PC-3 (cell line): ENCODE measurements around the gene CDK14. TPM values are rescaled to one million over a fixed set of nuclear protein-coding genes. Genes with fewer than 3 reads are reported as not detected.

Source experiments
- ATAC-seq: fragments of 200-7000 bp; cut with Tn5 transposase; 2 replicates; pipeline ENCODE4 v1.9.1; 2020; ENCODE audit warnings: mild to moderate bottlenecking, moderate library complexity
- BruUV-seq: library from RNA; stranded (reverse); fragments of 400-500 nt; replicated peaks from 2 replicates; lab custom pipeline; 2021; lab: Mats Ljungman, UMichigan
- CTCF ChIA-PET: fragments of 300-600 bp; sonication (Branson Sonifier 250); formaldehyde crosslinking; loops from one replicate; lab custom pipeline; 2022; ENCODE audit warnings: antibody characterized with exemption; lab: Charles Lee
- POLR2A ChIA-PET: fragments of 300-600 bp; sonication (Branson Sonifier 250); formaldehyde crosslinking; loops from one replicate; lab custom pipeline; 2022; ENCODE audit warnings: antibody characterized with exemption; ENCODE audit not compliant: unreplicated experiment; lab: Charles Lee
- DNase-seq: peaks from one replicate; pipeline ENCODE4 v3.0.0-alpha.2; 2015
- H2AFZ ChIP-seq: fragments of 300-600 bp; sonication (generic); 2 replicates; pipeline ENCODE4 v1.6.0; 2016; ENCODE audit warnings: antibody characterized with exemption, low read length
- H3F3A ChIP-seq: fragments of 300-600 bp; sonication (generic); one replicate; pipeline ENCODE4 v1.6.0; 2017; ENCODE audit warnings: antibody characterized with exemption, low read length, control low read depth, mild to moderate bottlenecking; ENCODE audit not compliant: unreplicated experiment
- H3K27ac ChIP-seq: fragments of 300-600 bp; sonication (generic); 2 replicates; pipeline ENCODE4 v1.5.1; 2016; ENCODE audit warnings: mild to moderate bottlenecking, low read length
- H3K27me3 ChIP-seq: fragments of 300-600 bp; sonication (generic); 2 replicates; pipeline ENCODE4 v1.6.1; 2016; ENCODE audit warnings: low read length, mixed read lengths
- H3K36me3 ChIP-seq: fragments of 300-600 bp; sonication (generic); 2 replicates; pipeline ENCODE4 v1.6.1; 2016; ENCODE audit warnings: low read depth, mixed run types, low read length, mixed read lengths
- H3K4me1 ChIP-seq: fragments of 300-600 bp; sonication (generic); 2 replicates; pipeline ENCODE4 v1.5.1; 2016; ENCODE audit warnings: low read length; ENCODE audit not compliant: insufficient read depth
- H3K4me2 ChIP-seq: fragments of 300-600 bp; sonication (generic); 2 replicates; pipeline ENCODE4 v1.6.0; 2016; ENCODE audit warnings: low read length
- H3K4me3 ChIP-seq: fragments of 300-600 bp; sonication (generic); 2 replicates; pipeline ENCODE4 v1.5.1; 2016; ENCODE audit warnings: mild to moderate bottlenecking, low read length, mixed read lengths
- H3K79me2 ChIP-seq: fragments of 300-600 bp; sonication (generic); 2 replicates; pipeline ENCODE4 v1.6.1; 2017; ENCODE audit warnings: low read length, mixed read lengths
- H3K9ac ChIP-seq: fragments of 300-600 bp; sonication (generic); 2 replicates; pipeline ENCODE4 v1.6.0; 2016; ENCODE audit warnings: mild to moderate bottlenecking, low read length
- H3K9me2 ChIP-seq: fragments of 300-600 bp; sonication (generic); replicated peaks from 2 replicates; pipeline ENCODE4 v1.6.1; 2016; ENCODE audit warnings: mixed run types, low read length, mixed read lengths
- H3K9me3 ChIP-seq: fragments of 300-600 bp; sonication (generic); 2 replicates; pipeline ENCODE4 v1.6.1; 2016; ENCODE audit warnings: low read length, mixed read lengths
- H4K20me1 ChIP-seq: fragments of 300-600 bp; sonication (generic); 2 replicates; pipeline ENCODE4 v1.6.1; 2016; ENCODE audit warnings: low read length, mixed read lengths
- EZH2 ChIP-seq: fragments of 300-600 bp; sonication (generic); IDR thresholded peaks from one replicate; pipeline ENCODE4 v1.6.1; 2017; ENCODE audit warnings: antibody characterized with exemption, mild to moderate bottlenecking, low read length; ENCODE audit not compliant: unreplicated experiment
- EZH2phosphoT487 ChIP-seq: fragments of 300-600 bp; sonication (generic); IDR thresholded peaks from 2 replicates; pipeline ENCODE4 v1.6.1; 2018; ENCODE audit warnings: mild to moderate bottlenecking, antibody characterized with exemption, low read length, borderline replicate concordance
- intact Hi-C: fragments of 100-400 bp; cut with micrococcal nuclease; formaldehyde crosslinking; loops from 2 replicates; pipeline ENCODE4 v1.9.0; 2023
- total RNA-seq: library from RNA; depleted of rRNA; stranded (reverse); fragments of >200 nt; gene quantifications from 2 replicates; pipeline ENCODE4 v1.2.3, GENCODE V29; 2014
- TF ChIP-seq, protein P1 (sequence below): fragments of 300-600 bp; sonication (generic); conservative IDR thresholded peaks from 2 replicates; pipeline ENCODE4 v1.5.1; 2017; ENCODE audit warnings: antibody characterized with exemption, low read depth, mild to moderate bottlenecking, low read length

Gene CDK14
- total RNA-seq, 1 experiment from 2014 or later, result 8.2 TPM

DNA sequence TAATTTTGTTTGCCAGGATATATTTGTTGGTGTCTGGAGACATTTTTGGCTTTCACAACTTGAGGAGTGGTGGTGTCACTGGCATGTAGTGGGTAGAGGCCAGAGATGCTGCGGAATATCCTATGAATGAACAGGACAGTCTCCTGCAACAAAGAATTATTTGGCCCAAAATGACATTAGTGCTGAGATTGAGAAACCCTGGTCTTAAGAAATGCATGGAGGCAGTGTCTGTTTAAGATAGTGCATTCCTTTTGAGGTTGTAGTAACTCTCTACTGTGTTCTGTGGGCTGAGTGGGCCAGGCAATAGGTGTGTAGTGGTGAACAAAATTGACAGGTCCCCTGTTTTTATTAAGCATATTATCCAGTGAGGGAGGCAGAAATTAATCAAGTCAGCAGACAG is 165.5 kb downstream of the CDK14 start:
- ATAC-seq (no peak), DNase-seq (no peak)
- peaks cover 13% of the 10 kb centered on the region; the same call in 1 of the 2 replicates for H3K4me1 ChIP-seq
- no peaks in the 10 kb centered on the region for H4K20me1 ChIP-seq
- H3K36me3 ChIP-seq, result no peaks in the 10 kb centered on the region
- H3F3A ChIP-seq, result no peaks in the 10 kb centered on the region
- no peaks in the 10 kb centered on the region for H3K79me2 ChIP-seq
- H3K9me2 ChIP-seq, result no peaks in the 10 kb centered on the region
- H3K27ac ChIP-seq, result no peak overlapping the region
- H3K4me3 ChIP-seq, result no peak overlapping the region
- intact Hi-C loops, result no loop called here
- CTCF ChIA-PET, result no interaction called here
- H3K9ac ChIP-seq, result no peak overlapping the region
- H3K4me2 ChIP-seq, result no peak overlapping the region
- TF ChIP-seq, protein P1, sequence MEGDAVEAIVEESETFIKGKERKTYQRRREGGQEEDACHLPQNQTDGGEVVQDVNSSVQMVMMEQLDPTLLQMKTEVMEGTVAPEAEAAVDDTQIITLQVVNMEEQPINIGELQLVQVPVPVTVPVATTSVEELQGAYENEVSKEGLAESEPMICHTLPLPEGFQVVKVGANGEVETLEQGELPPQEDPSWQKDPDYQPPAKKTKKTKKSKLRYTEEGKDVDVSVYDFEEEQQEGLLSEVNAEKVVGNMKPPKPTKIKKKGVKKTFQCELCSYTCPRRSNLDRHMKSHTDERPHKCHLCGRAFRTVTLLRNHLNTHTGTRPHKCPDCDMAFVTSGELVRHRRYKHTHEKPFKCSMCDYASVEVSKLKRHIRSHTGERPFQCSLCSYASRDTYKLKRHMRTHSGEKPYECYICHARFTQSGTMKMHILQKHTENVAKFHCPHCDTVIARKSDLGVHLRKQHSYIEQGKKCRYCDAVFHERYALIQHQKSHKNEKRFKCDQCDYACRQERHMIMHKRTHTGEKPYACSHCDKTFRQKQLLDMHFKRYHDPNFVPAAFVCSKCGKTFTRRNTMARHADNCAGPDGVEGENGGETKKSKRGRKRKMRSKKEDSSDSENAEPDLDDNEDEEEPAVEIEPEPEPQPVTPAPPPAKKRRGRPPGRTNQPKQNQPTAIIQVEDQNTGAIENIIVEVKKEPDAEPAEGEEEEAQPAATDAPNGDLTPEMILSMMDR, result no peak
- no peaks in the 10 kb centered on the region for H3K9me3 ChIP-seq
- POLR2A ChIA-PET, result no interaction called here
- H3K27me3 ChIP-seq, result no peaks in the 10 kb centered on the region
- no peak overlapping the region for H2AFZ ChIP-seq
- BruUV-seq, result no TSS peak

DNA sequence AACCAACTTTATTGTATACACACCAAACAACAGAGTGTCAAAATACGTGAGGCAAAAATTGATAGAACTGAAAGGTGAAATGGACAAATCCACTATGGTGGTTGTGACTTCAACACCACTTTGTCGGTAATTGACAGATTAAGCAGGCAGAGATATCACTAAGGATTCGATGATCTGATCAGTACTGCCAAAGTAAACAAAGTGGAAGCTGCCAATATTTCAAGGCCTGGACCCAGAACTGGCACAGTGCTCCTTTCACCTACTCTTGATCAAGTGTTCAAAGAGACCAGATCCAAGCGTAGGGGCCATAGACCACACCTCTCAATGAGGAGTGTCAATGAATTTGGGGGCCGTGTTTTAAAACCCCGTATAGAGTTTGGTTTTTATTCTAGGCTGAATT is 167.0 kb downstream of the CDK14 start:
- Histone ChIP-seq H3K4me3 (no peak overlapping the region), H3K79me2 (no peaks in the 10 kb centered on the region), H3K9me3 (no peaks in the 10 kb centered on the region), H3K27ac (no peak overlapping the region), H2AFZ (no peak overlapping the region), H3K9ac (no peak overlapping the region), H3K36me3 (no peaks in the 10 kb centered on the region), H3F3A (no peaks in the 10 kb centered on the region), H3K9me2 (no peaks in the 10 kb centered on the region), H4K20me1 (no peaks in the 10 kb centered on the region), H3K27me3 (no peaks in the 10 kb centered on the region), H3K4me2 (no peak overlapping the region), H3K4me1 (peaks cover 17% of the 10 kb centered on the region)
- DNase-seq, result no peak
- POLR2A ChIA-PET, result no interaction called here
- intact Hi-C loops, result no loop called here
- ATAC-seq, result no peak
- CTCF ChIA-PET, result no interaction called here
- BruUV-seq, result no TSS peak
- TF ChIP-seq, protein P1, result no peak
- TF ChIP-seq EZH2 (no peak), EZH2phosphoT487 (no peak)

DNA sequence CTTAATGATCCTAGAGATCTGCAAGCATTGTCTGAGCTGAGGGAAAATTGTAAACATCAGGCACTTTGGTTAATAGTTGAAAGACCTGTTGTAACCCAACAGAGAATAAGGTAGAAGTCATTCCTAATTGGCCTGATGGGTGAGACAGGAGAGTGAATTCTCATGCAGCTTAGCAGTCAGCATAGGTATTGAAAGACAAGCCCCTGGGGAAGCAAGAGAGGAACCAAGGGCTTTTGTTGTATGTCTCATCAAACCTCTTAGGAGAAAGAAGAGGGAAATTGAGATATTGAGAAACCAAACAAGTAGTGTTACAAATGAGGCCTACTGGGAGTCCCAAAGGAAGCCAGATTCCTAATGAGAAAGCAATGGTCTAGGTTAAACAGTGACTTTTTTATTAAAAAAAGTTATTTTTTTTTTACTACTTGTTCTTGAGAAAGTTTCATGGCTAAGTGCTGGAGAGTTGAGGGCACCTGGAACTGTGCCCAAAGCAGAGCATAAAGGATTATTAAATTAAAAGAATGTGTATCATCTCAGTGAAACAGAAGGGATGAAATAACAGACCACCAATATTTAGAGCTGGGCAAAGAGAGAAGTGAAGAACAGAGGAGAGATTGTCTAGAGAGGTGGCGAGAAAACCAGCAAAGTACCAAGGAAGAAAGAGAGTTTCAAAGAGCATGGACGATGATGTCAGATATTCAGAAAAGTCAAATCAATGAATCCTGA is 168.9 kb downstream of the CDK14 start:
- Histone ChIP-seq H3K9me3 (no peaks in the 10 kb centered on the region), H3K27ac (no peak overlapping the region), H3K4me1 (peaks cover 17% of the 10 kb centered on the region), H2AFZ (no peak overlapping the region), H3K9me2 (no peaks in the 10 kb centered on the region), H3K4me3 (no peak overlapping the region), H3K4me2 (no peak overlapping the region), H3F3A (no peaks in the 10 kb centered on the region), H3K9ac (no peak overlapping the region), H3K36me3 (no peaks in the 10 kb centered on the region), H4K20me1 (no peaks in the 10 kb centered on the region), H3K27me3 (no peaks in the 10 kb centered on the region), H3K79me2 (no peaks in the 10 kb centered on the region)
- intact Hi-C loops, result no loop called here
- no TSS peak for BruUV-seq
- ChIA-PET POLR2A (no interaction called here), CTCF (no interaction called here)
- ATAC-seq, result no peak
- TF ChIP-seq, protein P1, result no peak
- TF ChIP-seq EZH2phosphoT487 (no peak), EZH2 (no peak)
- no peak for DNase-seq
